Spleen (tissue), 11 donors: ENCODE results near the gene TCF7L1. TPM values are rescaled to one million over a fixed set of nuclear protein-coding genes. Genes with fewer than 3 reads are reported as not detected.
A peak's percentile ranks its signal among the peaks of the same experiment; 100 is the strongest.

Experiments
- DNase-seq: peaks from one replicate; pipeline ENCODE4 v3.0.0-alpha.2; 2020
- H3K27ac ChIP-seq, 8 donors: fragments of 200-600 bp; sonication (generic) in 7 of 8; 1 replicate in 4 of 8; 2 replicates in 4 of 8; pipeline versions ENCODE4 v1.5.0 to v1.8.0; 2016 to 2021; ENCODE audit warnings: inconsistent platforms in 4 of 8, mild to moderate bottlenecking in 4 of 8, moderate library complexity in 1 of 8
- H3K27me3 ChIP-seq, 7 donors: fragments of 200-600 bp; sonication (generic) in 6 of 7; replicated peaks in 1 of 7; 1 replicate in 4 of 7; 2 replicates in 3 of 7; pipeline versions ENCODE4 v1.5.0 to v1.8.0; 2016 to 2021; ENCODE audit warnings: inconsistent platforms in 3 of 7, mild to moderate bottlenecking in 1 of 7
- H3K36me3 ChIP-seq, 6 donors: fragments of 200-600 bp; sonication (generic) in 5 of 6; 1 replicate in 4 of 6; 2 replicates in 2 of 6; pipeline versions ENCODE4 v1.5.0 to v1.8.0; 2016 to 2021; ENCODE audit warnings: inconsistent platforms in 2 of 6
- H3K4me1 ChIP-seq, 6 donors: fragments of 200-600 bp; sonication (generic) in 5 of 6; 1 replicate in 3 of 6; 2 replicates in 3 of 6; pipeline versions ENCODE4 v1.5.0 to v1.8.0; 2016 to 2021; ENCODE audit warnings: inconsistent platforms in 3 of 6
- H3K4me3 ChIP-seq, 8 donors: fragments of 200-600 bp; sonication (generic) in 7 of 8; 1 replicate in 4 of 8; 2 replicates in 4 of 8; pipeline versions ENCODE4 v1.5.0 to v1.8.0; 2016 to 2021; ENCODE audit warnings: inconsistent platforms in 4 of 8, mild to moderate bottlenecking in 4 of 8, moderate library complexity in 2 of 8
- H3K9me3 ChIP-seq, 8 donors: fragments of 200-600 bp; sonication (generic) in 7 of 8; 1 replicate in 4 of 8; 2 replicates in 4 of 8; pipeline versions ENCODE4 v1.5.0 to v1.8.0; 2016 to 2021; ENCODE audit warnings: inconsistent platforms in 4 of 8
- POLR2A ChIP-seq, 3 donors: fragments of 450-650 bp; IDR thresholded peaks; one replicate each; pipeline ENCODE4 v1.5.1; 2017; ENCODE audit warnings: antibody characterized with exemption in 3 of 3, mild to moderate bottlenecking in 1 of 3
- POLR2AphosphoS5 ChIP-seq, 3 donors: sonication (generic); formaldehyde crosslinking; IDR thresholded peaks; one replicate each; pipeline ENCODE4 v1.5.1; 2017; ENCODE audit warnings: antibody characterized with exemption in 3 of 3
- WGBS, 5 donors: extraction: QIAGEN DNeasy Blood & Tissue Kit in 3 of 5; methylation state at CpG; one replicate each; pipeline versions ENCODE4 v1.1.5 to v1.1.7; 2013 to 2018; 5-methylcytosine and 5-hydroxymethylcytosine counted together
- intact Hi-C: fragments of 100-400 bp; cut with DNase I; formaldehyde crosslinking; loops from one replicate; pipeline ENCODE4 v1.15.0; 2023; ENCODE audit warnings: low total_unique reads
- polyA plus RNA-seq, 3 donors: library from polyadenylated mRNA; stranded (reverse); fragments of 200-250 nt; gene quantifications; one replicate each; pipeline ENCODE4 v1.2.1, GENCODE V29; 2013
- total RNA-seq, 7 donors: library from RNA; depleted of rRNA in 3 of 7; stranded (reverse); fragments of >200 nt in 3 of 7; fragmentation: NEBNext Ultra II Directional in 4 of 7; extraction: Animal tissue kit (Norgen Biotek cat#: 25700) in 4 of 7; gene quantifications; one replicate each; pipeline versions ENCODE4 v1.1.0 to v1.2.1, GENCODE V29; 2016 to 2021
- TF ChIP-seq, protein P1 (sequence below), 11 experiments: fragments of 200-600 bp in 7 of 11; fragments of 450-650 bp in 4 of 11; sonication (generic) in 4 of 11; IDR thresholded peaks in 8 of 11; conservative IDR thresholded peaks in 3 of 11; 1 replicate in 7 of 11; 2 replicates in 4 of 11; pipeline versions ENCODE4 v1.4.0 to v1.8.0; 2016 to 2021; ENCODE audit warnings: antibody characterized with exemption in 11 of 11, inconsistent platforms in 4 of 11, mild to moderate bottlenecking in 1 of 11
- donor health status: healthy with polysubstance abuse.
- donor health status: DM: no; HTN: no; CAD: no; lungs with moderate emphysema.
- donor health status: DM: no; HTN: no; CAD: no.
- donor health status: Bipolar disorder and iron deficiency.
- donor health status: healthy.
- donor health status: DM: no; HTN: no; CAD: no.
- donor health status: DM: yes; HTN: yes; CAD: no.

Gene TCF7L1
- total and polyA plus RNA-seq, 10 donors, result 2.0 to 15.8 (median 6.4) TPM

DNA sequence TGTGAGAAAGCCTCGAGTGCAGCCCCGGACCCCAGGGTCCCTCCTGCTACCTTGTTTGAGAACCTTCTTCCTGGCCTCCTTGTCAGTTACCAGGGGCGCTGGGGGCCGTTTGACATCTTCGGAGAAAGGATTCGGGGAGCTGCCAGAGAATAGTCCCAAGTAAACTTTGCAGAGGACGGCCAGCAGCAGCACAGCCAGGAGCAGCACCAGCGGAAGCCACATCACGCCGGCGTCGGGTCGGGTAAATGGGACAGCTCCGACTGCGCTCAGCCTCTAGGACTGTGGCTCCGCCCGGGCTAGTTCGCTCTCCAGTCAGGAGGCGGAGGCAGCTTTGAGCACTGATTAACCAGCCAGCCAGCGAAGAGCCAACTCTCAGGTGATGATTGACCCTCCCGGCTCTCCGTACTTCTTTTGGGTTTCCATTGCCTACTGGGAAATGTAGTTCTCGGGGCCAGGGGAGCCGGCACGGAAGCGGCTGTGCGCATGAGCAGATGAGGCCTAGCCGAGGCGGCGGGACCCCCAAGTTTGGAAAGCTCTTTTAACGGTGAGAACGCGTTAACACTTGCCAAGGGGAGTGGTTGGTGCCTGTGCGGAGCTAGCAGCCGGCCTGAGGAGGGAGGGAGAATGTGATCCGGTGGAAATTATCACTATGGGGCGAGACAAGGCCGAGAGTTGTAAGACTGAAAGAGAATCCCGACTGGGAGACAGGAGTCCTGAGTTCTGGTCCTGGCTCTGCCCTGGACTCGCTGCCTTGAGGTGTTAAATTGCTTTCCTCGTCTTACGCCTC lies 221.3 kb downstream of the TCF7L1 start, which contains the start of the genes ELMOD3 and RETSAT:
ELMOD3 (plus strand) TSS at position 484 of the 787 bp plus-strand sequence. CDS start 2,430 bp downstream, outside the sequence.
RETSAT (minus strand) TSS at position 243 of the 787 bp plus-strand sequence; CDS start at position 222, 21 bp downstream.
- Histone ChIP-seq H3K27me3 (no peaks in the 10 kb centered on the region), H3K4me1 (peaks cover 11 to 73% (median 51%) of the 10 kb centered on the region in 6 donors), H3K4me3 (peak within 1 kb of the TSS; percentile 51 to 82 (median 64)), H3K9me3 (no peaks in the 10 kb centered on the region), H3K36me3 (peaks cover 5 to 63% (median 29%) of the 10 kb centered on the region in 6 donors), H3K27ac (peak within 1 kb of the TSS; percentile 62 to 94 (median 88))
- intact Hi-C loops, result no loop called here
- DNase-seq, result peak; percentile 98
- TF ChIP-seq POLR2A (IDR thresholded peaks at IDR 0.05) (peak in 2 of 3 donors; percentile 64 to 81), POLR2AphosphoS5 (IDR thresholded peaks at IDR 0.05) (peak; percentile 98)
- TF ChIP-seq, protein P1, sequence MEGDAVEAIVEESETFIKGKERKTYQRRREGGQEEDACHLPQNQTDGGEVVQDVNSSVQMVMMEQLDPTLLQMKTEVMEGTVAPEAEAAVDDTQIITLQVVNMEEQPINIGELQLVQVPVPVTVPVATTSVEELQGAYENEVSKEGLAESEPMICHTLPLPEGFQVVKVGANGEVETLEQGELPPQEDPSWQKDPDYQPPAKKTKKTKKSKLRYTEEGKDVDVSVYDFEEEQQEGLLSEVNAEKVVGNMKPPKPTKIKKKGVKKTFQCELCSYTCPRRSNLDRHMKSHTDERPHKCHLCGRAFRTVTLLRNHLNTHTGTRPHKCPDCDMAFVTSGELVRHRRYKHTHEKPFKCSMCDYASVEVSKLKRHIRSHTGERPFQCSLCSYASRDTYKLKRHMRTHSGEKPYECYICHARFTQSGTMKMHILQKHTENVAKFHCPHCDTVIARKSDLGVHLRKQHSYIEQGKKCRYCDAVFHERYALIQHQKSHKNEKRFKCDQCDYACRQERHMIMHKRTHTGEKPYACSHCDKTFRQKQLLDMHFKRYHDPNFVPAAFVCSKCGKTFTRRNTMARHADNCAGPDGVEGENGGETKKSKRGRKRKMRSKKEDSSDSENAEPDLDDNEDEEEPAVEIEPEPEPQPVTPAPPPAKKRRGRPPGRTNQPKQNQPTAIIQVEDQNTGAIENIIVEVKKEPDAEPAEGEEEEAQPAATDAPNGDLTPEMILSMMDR (IDR thresholded peaks at IDR 0.05 in 8 of 11, conservative IDR thresholded peaks at IDR 0.05 in 3 of 11), result peak in 4 of 11 experiments; percentile 9 to 27 (median 24)
- WGBS, 5 donors, result 0 to 1% (median 1%) methylated on average over 38 to 42 of the region's 42 CpGs

DNA sequence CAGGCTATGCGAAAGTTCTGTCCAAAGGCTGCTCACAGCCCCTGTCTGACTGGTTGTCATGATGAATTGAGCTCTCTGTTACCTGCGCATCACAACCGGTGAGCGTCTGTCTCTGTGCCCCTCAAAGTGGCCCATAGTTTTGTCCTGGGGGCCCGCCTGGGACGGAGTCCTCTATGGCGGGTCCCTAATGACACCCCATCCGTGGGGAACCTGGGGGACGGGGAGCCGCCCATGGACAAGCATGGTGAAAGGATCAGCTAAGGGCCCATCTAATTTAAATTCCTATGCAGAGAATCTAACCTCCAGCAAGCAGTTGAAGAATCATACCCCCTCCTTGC lies 221.8 kb downstream of the TCF7L1 start:
- Histone ChIP-seq H3K27ac (peak overlapping the region; percentile 62 to 94 (median 88)), H3K4me3 (peak overlapping the region; percentile 51 to 82 (median 64)), H3K36me3 (peaks cover 5 to 63% (median 27%) of the 10 kb centered on the region in 6 donors), H3K9me3 (no peaks in the 10 kb centered on the region), H3K27me3 (no peaks in the 10 kb centered on the region), H3K4me1 (peaks cover 11 to 73% (median 51%) of the 10 kb centered on the region in 6 donors)
- DNase-seq, result peak; percentile 85
- TF ChIP-seq, protein P1 (IDR thresholded peaks at IDR 0.05 in 8 of 11, conservative IDR thresholded peaks at IDR 0.05 in 3 of 11), result no peak
- TF ChIP-seq POLR2AphosphoS5 (IDR thresholded peaks at IDR 0.05) (no peak), POLR2A (IDR thresholded peaks at IDR 0.05) (no peak)
- intact Hi-C loops, result no loop called here
- WGBS, 5 donors, result 15 to 25% (median 21%) methylated on average over 7 to 10 of the region's 10 CpGs

DNA sequence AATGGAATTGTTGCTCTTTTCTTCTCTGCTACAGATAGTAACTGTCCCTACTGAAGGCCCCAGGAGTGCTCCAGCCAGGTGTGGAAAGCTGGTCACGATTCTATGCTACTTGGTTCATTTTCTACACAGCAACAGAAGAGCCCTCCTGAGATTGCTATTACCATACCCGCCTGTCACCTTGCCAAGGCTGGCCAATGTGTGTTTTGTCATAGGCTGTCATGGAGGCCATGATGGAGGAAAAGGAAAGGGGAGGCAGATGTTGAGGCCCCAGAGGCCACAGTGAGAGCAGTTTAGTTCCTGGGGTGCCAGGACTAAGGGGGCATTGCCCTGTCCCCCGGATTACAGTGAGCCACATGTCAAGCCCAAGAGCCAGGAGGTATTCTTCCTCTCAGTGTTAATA lies 222.3 kb downstream of the TCF7L1 start:
- H3K27ac ChIP-seq, result peak overlapping the region in 3 of 8 donors; percentile 89 to 94 (median 91)
- 79 to 89% (median 86%) methylated on average over 3 of the region's 3 CpGs for WGBS, 5 donors
- H3K9me3 ChIP-seq, result no peaks in the 10 kb centered on the region
- H3K4me1 ChIP-seq, result peaks cover 11 to 73% (median 51%) of the 10 kb centered on the region in 6 donors
- intact Hi-C loops, result no loop called here
- no peaks in the 10 kb centered on the region for H3K27me3 ChIP-seq
- peak overlapping the region in 7 of 8 donors; percentile 51 to 82 (median 68) for H3K4me3 ChIP-seq
- DNase-seq, result no peak
- TF ChIP-seq POLR2AphosphoS5 (IDR thresholded peaks at IDR 0.05), result no peak
- TF ChIP-seq POLR2A (IDR thresholded peaks at IDR 0.05), result no peak
- TF ChIP-seq, protein P1 (IDR thresholded peaks at IDR 0.05 in 8 of 11, conservative IDR thresholded peaks at IDR 0.05 in 3 of 11), result no peak
- H3K36me3 ChIP-seq, result peaks cover 5 to 63% (median 24%) of the 10 kb centered on the region in 6 donors

DNA sequence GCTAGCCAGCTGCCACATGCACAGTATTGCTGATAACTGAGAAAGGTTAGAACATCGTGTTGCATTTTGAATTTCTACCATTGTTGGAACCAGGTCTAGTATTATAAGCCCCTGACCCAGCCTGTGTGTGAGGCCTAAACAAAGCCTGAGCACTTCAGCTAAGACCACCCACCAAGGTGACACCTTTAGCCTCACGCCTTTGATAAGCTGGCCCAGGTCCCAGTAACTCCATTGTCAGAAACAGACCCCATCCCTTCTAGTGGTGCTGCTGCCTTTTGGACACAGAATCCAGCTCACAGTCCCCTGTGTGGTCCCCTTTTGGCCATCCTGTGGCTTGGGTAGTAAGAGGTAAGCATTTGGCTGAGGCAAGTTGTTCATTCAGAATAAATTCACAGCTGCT lies 223.0 kb downstream of the TCF7L1 start:
- no peak for DNase-seq
- Histone ChIP-seq H3K27ac (no peak overlapping the region), H3K36me3 (peaks cover 3 to 63% (median 18%) of the 10 kb centered on the region in 6 donors), H3K4me3 (no peak overlapping the region), H3K4me1 (peaks cover 11 to 73% (median 51%) of the 10 kb centered on the region in 6 donors), H3K9me3 (no peaks in the 10 kb centered on the region), H3K27me3 (no peaks in the 10 kb centered on the region)
- intact Hi-C loops, result no loop called here
- TF ChIP-seq POLR2A (IDR thresholded peaks at IDR 0.05) (no peak), POLR2AphosphoS5 (IDR thresholded peaks at IDR 0.05) (no peak)
- TF ChIP-seq, protein P1 (IDR thresholded peaks at IDR 0.05 in 8 of 11, conservative IDR thresholded peaks at IDR 0.05 in 3 of 11), result no peak
- WGBS, 5 donors, result 93 to 100% (median 96%) methylated on average over 2 of the region's 2 CpGs
